ENCODE results near the gene ARMH4. TPM values are rescaled to one million over a fixed set of nuclear protein-coding genes. Genes with fewer than 3 reads are reported as not detected.
A peak's percentile ranks its signal among the peaks of the same experiment; 100 is the strongest.

Gene ARMH4
- total and polyA plus RNA-seq, 4 donors = 15.4 to 39.8 (median 26.0) TPM

GRCh38 chr14:58149196-58149595 is 2.8 kb downstream of the ARMH4 start:
- H3K4me3 ChIP-seq (ENCODE audit: low read depth, low read length) = no peak overlapping the region
- peaks cover 13% of the 10 kb centered on the region for H3K4me1 ChIP-seq (ENCODE audit: control insufficient read depth, insufficient read depth, low read length)
- H3K9me3 ChIP-seq (ENCODE audit: control insufficient read depth, insufficient read depth, low read length) = no peaks in the 10 kb centered on the region
- DNase-seq (ENCODE audit: low read depth in 4 of 6, low spot score in 6 of 6) = no peak
- no CpG with 5 or more reads among the region's 1 CpG for WGBS (ENCODE audit: insufficient coverage)
- no peaks in the 10 kb centered on the region for H3K27me3 ChIP-seq (ENCODE audit: control insufficient read depth, insufficient read depth, low read length)
- no peak overlapping the region for H3K27ac ChIP-seq (ENCODE audit: low read depth, low read length)
- H3K36me3 ChIP-seq (ENCODE audit: control insufficient read depth, insufficient read depth, low read length) = no peaks in the 10 kb centered on the region

GRCh38 chr14:58146399-58146798 is 5.6 kb downstream of the ARMH4 start:
- Histone ChIP-seq H3K27me3 (ENCODE audit: control insufficient read depth, insufficient read depth, low read length) (no peaks in the 10 kb centered on the region), H3K4me1 (ENCODE audit: control insufficient read depth, insufficient read depth, low read length) (peaks cover 4% of the 10 kb centered on the region), H3K36me3 (ENCODE audit: control insufficient read depth, insufficient read depth, low read length) (no peaks in the 10 kb centered on the region), H3K9me3 (ENCODE audit: control insufficient read depth, insufficient read depth, low read length) (no peaks in the 10 kb centered on the region), H3K4me3 (ENCODE audit: low read depth, low read length) (no peak overlapping the region), H3K27ac (ENCODE audit: low read depth, low read length) (no peak overlapping the region)
- WGBS (ENCODE audit: insufficient coverage) = no CpG with 5 or more reads among the region's 1 CpG
- no peak for DNase-seq (ENCODE audit: low read depth in 4 of 6, low spot score in 6 of 6)

- Histone ChIP-seq H3K4me3 (ENCODE audit: low read depth, low read length) (no peak overlapping the region), H3K4me1 (ENCODE audit: control insufficient read depth, insufficient read depth, low read length) (no peaks in the 10 kb centered on the region), H3K27ac (ENCODE audit: low read depth, low read length) (no peak overlapping the region), H3K36me3 (ENCODE audit: control insufficient read depth, insufficient read depth, low read length) (no peaks in the 10 kb centered on the region), H3K9me3 (ENCODE audit: control insufficient read depth, insufficient read depth, low read length) (no peaks in the 10 kb centered on the region), H3K27me3 (ENCODE audit: control insufficient read depth, insufficient read depth, low read length) (no peaks in the 10 kb centered on the region)
- peak in 2 of 6 donors; percentile 13 to 87 for DNase-seq (ENCODE audit: low read depth in 4 of 6, low spot score in 6 of 6)
- no CpG with 5 or more reads among the region's 1 CpG for WGBS (ENCODE audit: insufficient coverage)
Observed at GRCh38 chr14:58145936-58146335, 6.1 kb downstream of the ARMH4 start.

DNA sequence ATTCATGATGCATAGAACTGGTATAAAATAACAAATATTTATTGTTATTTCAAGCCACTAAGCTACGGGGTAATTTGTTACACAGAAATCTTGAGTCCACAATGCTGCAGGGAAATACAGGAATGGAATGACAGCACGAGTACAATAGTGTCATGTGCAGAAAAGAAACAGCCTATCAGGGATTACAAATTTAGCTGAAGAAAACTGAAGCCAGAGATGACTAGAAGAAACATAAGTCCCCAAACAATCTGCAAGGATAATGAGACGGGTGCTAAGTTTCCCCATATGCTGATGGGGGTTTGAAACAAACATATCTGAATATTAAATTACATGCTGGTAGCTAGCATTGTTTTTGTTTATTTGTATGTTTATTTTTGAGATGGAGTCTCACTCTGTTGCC is 8.9 kb downstream of the ARMH4 start:
- DNase-seq (ENCODE audit: low read depth in 4 of 6, low spot score in 6 of 6) = peak in 1 of 6 donors; percentile 59
- WGBS (ENCODE audit: insufficient coverage) = 100% methylated on average over 1 of the region's 3 CpGs
- H3K4me3 ChIP-seq (ENCODE audit: low read depth, low read length) = no peak overlapping the region
- no peak overlapping the region for H3K27ac ChIP-seq (ENCODE audit: low read depth, low read length)
- peaks cover under 1% of the 10 kb centered on the region for H3K36me3 ChIP-seq (ENCODE audit: control insufficient read depth, insufficient read depth, low read length)
- no peaks in the 10 kb centered on the region for H3K9me3 ChIP-seq (ENCODE audit: control insufficient read depth, insufficient read depth, low read length)
- no peaks in the 10 kb centered on the region for H3K27me3 ChIP-seq (ENCODE audit: control insufficient read depth, insufficient read depth, low read length)
- H3K4me1 ChIP-seq (ENCODE audit: control insufficient read depth, insufficient read depth, low read length) = no peaks in the 10 kb centered on the region

- Histone ChIP-seq H3K4me3 (ENCODE audit: low read depth, low read length) (no peak overlapping the region), H3K36me3 (ENCODE audit: control insufficient read depth, insufficient read depth, low read length) (peaks cover 3% of the 10 kb centered on the region), H3K4me1 (ENCODE audit: control insufficient read depth, insufficient read depth, low read length) (no peaks in the 10 kb centered on the region), H3K27me3 (ENCODE audit: control insufficient read depth, insufficient read depth, low read length) (no peaks in the 10 kb centered on the region), H3K27ac (ENCODE audit: low read depth, low read length) (no peak overlapping the region), H3K9me3 (ENCODE audit: control insufficient read depth, insufficient read depth, low read length) (no peaks in the 10 kb centered on the region)
- DNase-seq (ENCODE audit: low read depth in 4 of 6, low spot score in 6 of 6) = no peak
Observed at GRCh38 chr14:58141893-58142292, 10.1 kb downstream of the ARMH4 start.

- 88% methylated on average over 3 of the region's 10 CpGs for WGBS (ENCODE audit: insufficient coverage)
- Histone ChIP-seq H3K4me3 (ENCODE audit: low read depth, low read length) (no peak overlapping the region), H3K27ac (ENCODE audit: low read depth, low read length) (no peak overlapping the region), H3K27me3 (ENCODE audit: control insufficient read depth, insufficient read depth, low read length) (no peaks in the 10 kb centered on the region), H3K4me1 (ENCODE audit: control insufficient read depth, insufficient read depth, low read length) (no peaks in the 10 kb centered on the region), H3K9me3 (ENCODE audit: control insufficient read depth, insufficient read depth, low read length) (no peaks in the 10 kb centered on the region), H3K36me3 (ENCODE audit: control insufficient read depth, insufficient read depth, low read length) (peaks cover 3% of the 10 kb centered on the region)
- DNase-seq (ENCODE audit: low read depth in 4 of 6, low spot score in 6 of 6) = no peak
Observed at GRCh38 chr14:58138714-58139482, 13.1 kb downstream of the ARMH4 start.

- no peak for DNase-seq (ENCODE audit: low read depth in 4 of 6, low spot score in 6 of 6)
- H3K9me3 ChIP-seq (ENCODE audit: control insufficient read depth, insufficient read depth, low read length) = no peaks in the 10 kb centered on the region
- 93% methylated on average over 9 of the region's 10 CpGs for WGBS (ENCODE audit: insufficient coverage)
Observed at GRCh38 chr14:58138031-58138713, 13.8 kb downstream of the ARMH4 start.

DNA sequence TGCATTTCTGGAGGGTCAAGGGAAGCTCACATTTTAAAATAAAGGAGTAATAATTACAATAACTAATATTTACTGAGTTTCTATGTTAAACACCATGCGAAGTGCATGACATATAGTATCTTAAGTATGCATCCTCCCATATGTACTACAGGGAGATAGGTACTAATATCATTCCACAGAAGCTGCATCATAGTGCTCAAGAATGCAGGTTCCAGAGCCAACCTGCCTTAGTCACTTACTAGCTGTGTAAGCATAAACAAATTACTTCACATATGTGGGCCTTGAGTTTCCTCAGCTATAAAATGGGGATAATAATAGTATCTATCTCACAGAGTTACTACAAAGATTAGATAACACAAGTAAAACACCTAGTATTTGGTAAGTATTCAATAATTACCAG is 18.3 kb downstream of the ARMH4 start:
- H3K27me3 ChIP-seq (ENCODE audit: control insufficient read depth, insufficient read depth, low read length) = no peaks in the 10 kb centered on the region
- no peaks in the 10 kb centered on the region for H3K9me3 ChIP-seq (ENCODE audit: control insufficient read depth, insufficient read depth, low read length)
- H3K4me1 ChIP-seq (ENCODE audit: control insufficient read depth, insufficient read depth, low read length) = no peaks in the 10 kb centered on the region
- H3K4me3 ChIP-seq (ENCODE audit: low read depth, low read length) = no peak overlapping the region
- H3K27ac ChIP-seq (ENCODE audit: low read depth, low read length) = no peak overlapping the region
- no CpG with 5 or more reads among the region's 1 CpG for WGBS (ENCODE audit: insufficient coverage)
- H3K36me3 ChIP-seq (ENCODE audit: control insufficient read depth, insufficient read depth, low read length) = peaks cover 11% of the 10 kb centered on the region
- DNase-seq (ENCODE audit: low read depth in 4 of 6, low spot score in 6 of 6) = no peak

More at GRCh38 chr14:58138031-58138713, 13.8 kb downstream of the ARMH4 start:
- Histone ChIP-seq H3K27me3 (ENCODE audit: control insufficient read depth, insufficient read depth, low read length) (no peaks in the 10 kb centered on the region), H3K36me3 (ENCODE audit: control insufficient read depth, insufficient read depth, low read length) (peaks cover 3% of the 10 kb centered on the region), H3K4me3 (ENCODE audit: low read depth, low read length) (no peak overlapping the region), H3K4me1 (ENCODE audit: control insufficient read depth, insufficient read depth, low read length) (no peaks in the 10 kb centered on the region), H3K27ac (ENCODE audit: low read depth, low read length) (no peak overlapping the region)

GRCh38 chr14:58131386-58131785 is 20.6 kb downstream of the ARMH4 start:
- Histone ChIP-seq H3K4me3 (ENCODE audit: low read depth, low read length) (no peak overlapping the region), H3K27ac (ENCODE audit: low read depth, low read length) (no peak overlapping the region), H3K4me1 (ENCODE audit: control insufficient read depth, insufficient read depth, low read length) (no peaks in the 10 kb centered on the region), H3K27me3 (ENCODE audit: control insufficient read depth, insufficient read depth, low read length) (no peaks in the 10 kb centered on the region), H3K36me3 (ENCODE audit: control insufficient read depth, insufficient read depth, low read length) (peaks cover 9% of the 10 kb centered on the region), H3K9me3 (ENCODE audit: control insufficient read depth, insufficient read depth, low read length) (no peaks in the 10 kb centered on the region)
- DNase-seq (ENCODE audit: low read depth in 4 of 6, low spot score in 6 of 6) = no peak
- 79% methylated on average over 1 of the region's 1 CpG for WGBS (ENCODE audit: insufficient coverage)

Data from spinal cord (tissue), 10 donors.